C4-2B (cell line): ENCODE data around the gene FOXP3.

Experiments used
- CTCF ChIP-seq: fragments of 450-650 bp; conservative IDR thresholded peaks from 2 replicates; pipeline ENCODE4 v1.5.1; 2017; ENCODE audit warnings: mild to moderate bottlenecking
- ZFX ChIP-seq: fragments of 450-650 bp; IDR thresholded peaks from 2 replicates; pipeline ENCODE4 v1.6.1; 2017

- TF ChIP-seq CTCF (no peak), ZFX (no peak)
These were observed 6.4 kb downstream of the FOXP3 start for GRCh38 chrX:49257846-49258748.
